ENCODE data around the gene CPED1.
"Not testable (repeated sequence)": the region's sequence is repeated elsewhere in the genome, so short reads cannot be mapped to it uniquely, and the experiment has no call there.

Gene CPED1

DNA sequence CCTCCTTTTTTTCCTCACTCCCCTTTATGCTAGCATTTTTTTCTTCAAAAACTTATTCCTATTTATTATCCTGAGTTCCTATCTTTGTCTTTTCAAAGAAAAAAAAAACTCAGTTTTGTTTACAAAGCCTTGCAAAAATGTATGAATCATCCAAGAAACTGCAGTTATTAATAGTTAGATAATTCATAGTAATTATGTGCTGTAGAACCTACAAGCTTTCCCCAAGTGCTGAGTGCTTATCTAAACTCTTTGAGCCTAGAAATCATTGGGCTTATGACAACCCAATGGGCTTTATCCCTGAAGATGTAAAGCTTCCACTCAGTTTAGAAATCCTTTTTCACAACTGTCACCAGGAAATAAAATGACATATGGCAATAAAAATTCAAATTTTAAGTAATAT lies 194.4 kb downstream of the CPED1 start:
- FAIRE-seq (no peak), DNase-seq (ENCODE audit: insufficient read length, low spot score) (no peak)
- TF ChIP-seq, protein P1, sequence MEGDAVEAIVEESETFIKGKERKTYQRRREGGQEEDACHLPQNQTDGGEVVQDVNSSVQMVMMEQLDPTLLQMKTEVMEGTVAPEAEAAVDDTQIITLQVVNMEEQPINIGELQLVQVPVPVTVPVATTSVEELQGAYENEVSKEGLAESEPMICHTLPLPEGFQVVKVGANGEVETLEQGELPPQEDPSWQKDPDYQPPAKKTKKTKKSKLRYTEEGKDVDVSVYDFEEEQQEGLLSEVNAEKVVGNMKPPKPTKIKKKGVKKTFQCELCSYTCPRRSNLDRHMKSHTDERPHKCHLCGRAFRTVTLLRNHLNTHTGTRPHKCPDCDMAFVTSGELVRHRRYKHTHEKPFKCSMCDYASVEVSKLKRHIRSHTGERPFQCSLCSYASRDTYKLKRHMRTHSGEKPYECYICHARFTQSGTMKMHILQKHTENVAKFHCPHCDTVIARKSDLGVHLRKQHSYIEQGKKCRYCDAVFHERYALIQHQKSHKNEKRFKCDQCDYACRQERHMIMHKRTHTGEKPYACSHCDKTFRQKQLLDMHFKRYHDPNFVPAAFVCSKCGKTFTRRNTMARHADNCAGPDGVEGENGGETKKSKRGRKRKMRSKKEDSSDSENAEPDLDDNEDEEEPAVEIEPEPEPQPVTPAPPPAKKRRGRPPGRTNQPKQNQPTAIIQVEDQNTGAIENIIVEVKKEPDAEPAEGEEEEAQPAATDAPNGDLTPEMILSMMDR (IDR thresholded peaks at IDR 0.05; ENCODE audit: insufficient read depth, missing control alignments): no peak

DNA sequence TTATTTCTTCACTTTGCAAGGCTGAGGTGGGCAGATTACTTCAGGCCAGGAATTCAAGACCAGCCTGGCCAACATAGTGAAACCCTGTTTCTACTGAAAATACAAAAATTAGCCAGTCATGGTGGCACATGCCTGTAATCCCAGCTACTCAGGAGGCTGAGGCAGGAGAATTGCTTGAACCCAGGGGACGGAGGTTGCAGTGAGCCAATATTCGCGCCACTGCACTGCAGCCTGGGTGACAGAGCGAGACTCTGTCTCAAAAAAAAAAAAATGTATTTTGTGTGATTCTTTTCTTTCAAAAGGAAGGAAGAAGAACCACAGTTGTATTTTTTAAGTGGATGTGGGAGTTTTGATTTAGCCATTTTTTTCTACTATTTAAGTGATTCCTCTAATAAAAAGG lies 195.4 kb downstream of the CPED1 start:
- DNase-seq (ENCODE audit: insufficient read length, low spot score); FAIRE-seq: not testable (repeated sequence)

DNA sequence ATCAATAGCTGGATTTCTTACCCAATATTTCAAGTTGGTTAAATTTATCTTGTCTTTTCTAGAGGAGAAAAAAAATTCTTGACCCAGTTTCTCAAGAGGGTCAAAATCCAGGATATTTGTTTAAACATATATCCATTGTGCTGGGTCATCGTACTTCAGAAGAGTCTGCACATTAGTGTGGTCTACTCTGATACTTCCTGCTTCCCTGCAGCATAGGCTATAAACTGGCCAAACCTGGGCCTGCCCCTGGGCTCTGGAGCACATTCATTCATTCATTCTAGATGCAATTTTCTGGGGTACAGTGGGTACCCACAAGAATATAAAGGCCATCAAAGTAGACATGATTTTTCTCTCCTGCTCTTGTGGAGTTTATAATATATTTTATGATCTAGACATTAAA lies 198.2 kb downstream of the CPED1 start:
- TF ChIP-seq, protein P1 (IDR thresholded peaks at IDR 0.05; ENCODE audit: insufficient read depth, missing control alignments): no peak
- no peak for DNase-seq (ENCODE audit: insufficient read length, low spot score)
- no peak for FAIRE-seq

DNA sequence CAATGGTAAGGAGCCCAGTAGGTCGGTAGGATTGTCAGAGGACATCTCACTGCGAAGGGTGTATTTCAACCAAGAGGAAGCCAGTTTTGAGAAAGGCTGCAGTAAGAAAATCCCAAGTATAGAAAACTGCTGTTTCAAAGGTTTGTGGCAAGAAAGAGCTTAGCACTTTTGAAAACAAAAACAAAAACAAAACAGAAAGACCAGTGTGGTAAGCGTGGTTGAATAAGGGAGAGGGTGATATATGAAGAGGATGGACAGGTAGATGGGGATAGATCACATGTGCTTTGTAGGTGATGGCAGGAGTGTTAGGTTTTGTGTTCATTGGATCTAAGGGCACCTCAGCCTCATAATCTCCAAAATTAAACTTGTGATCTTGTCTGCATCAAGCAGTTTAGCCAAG lies 198.7 kb downstream of the CPED1 start:
- FAIRE-seq: no peak
- TF ChIP-seq, protein P1 (IDR thresholded peaks at IDR 0.05; ENCODE audit: insufficient read depth, missing control alignments): no peak
- no peak for DNase-seq (ENCODE audit: insufficient read length, low spot score)

DNA sequence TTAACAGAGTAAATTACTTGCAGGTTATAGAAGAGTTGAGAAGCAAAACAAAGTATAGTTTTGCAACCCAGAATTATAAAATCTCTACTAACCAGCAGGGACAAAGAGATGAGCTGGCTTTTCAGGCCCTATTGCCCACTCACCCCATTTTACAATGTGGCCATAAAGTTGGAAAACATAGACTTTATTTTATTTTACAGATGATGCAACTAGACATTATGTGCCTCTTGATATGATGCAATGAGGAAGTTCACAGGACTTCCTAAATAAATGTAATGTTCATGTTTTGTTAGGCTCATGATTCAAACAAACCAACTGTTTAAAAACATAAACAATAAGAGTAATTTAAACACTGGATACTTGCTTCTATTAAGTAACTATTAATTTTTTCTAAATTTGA lies 199.2 kb downstream of the CPED1 start:
- DNase-seq (ENCODE audit: insufficient read length, low spot score) (no peak), FAIRE-seq (no peak)
- TF ChIP-seq, protein P1 (IDR thresholded peaks at IDR 0.05; ENCODE audit: insufficient read depth, missing control alignments): no peak

DNA sequence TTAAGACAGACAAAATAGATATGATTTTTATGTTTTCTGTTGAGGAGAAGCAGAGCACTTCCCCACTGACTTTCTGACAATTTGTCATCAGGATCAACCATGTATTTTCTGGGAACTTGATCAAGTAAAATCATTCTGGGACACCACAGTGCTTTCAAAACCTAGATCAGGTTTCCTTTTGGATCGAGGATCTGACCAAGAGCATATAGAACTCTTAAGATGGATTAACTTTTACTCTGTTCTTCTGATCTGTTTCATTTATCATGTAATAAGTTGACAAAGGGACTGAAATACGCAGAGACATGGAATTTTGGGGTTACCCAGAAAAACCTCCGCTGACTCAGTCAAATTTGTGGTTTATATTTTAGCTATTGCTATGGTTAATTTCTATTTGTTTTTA lies 204.3 kb downstream of the CPED1 start:
- TF ChIP-seq, protein P1 (IDR thresholded peaks at IDR 0.05; ENCODE audit: insufficient read depth, missing control alignments): no peak
- no peak for DNase-seq (ENCODE audit: insufficient read length, low spot score)
- FAIRE-seq: no peak

DNA sequence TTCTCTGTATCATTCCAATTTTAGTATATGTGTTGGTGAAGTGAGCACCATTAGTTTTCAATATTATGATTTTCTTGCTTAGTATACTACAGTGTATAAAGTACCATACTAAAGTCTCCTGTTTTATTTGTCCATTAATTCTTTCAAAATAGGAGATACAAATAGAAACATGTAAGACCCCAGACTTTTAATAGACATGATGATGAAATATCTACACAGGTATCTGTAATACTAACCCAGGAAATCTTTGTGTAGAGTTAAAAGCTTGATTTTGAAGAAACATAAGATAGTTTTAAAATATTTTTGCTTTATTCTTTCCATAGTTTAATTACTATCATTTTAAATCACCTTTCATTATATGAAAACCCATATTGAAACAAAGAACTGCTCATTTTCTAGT lies 206.5 kb downstream of the CPED1 start:
- FAIRE-seq: no peak
- no peak for DNase-seq (ENCODE audit: insufficient read length, low spot score)
- TF ChIP-seq, protein P1 (IDR thresholded peaks at IDR 0.05; ENCODE audit: insufficient read depth, missing control alignments): no peak

DNA sequence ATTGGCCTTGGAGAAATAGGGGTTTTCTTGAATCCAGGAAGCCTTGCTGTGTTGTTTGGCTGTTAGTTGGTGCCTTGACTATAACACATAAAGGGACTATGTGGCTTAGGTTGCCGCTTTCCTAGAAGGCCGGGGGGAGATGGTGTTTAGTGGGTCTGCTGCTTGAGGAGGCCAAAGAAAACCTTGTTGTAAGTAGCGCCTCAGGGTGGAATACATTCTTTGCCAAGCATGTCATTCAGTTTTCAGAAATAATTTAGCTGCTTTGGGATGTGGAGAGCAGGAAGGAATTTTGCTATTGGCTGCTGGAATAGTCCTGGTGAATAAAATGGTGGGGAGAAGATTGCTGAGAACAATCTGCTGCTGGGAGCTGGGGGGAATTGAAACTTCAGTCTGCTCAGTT lies 207.4 kb downstream of the CPED1 start:
- DNase-seq (ENCODE audit: insufficient read length, low spot score): no peak
- TF ChIP-seq, protein P1 (IDR thresholded peaks at IDR 0.05; ENCODE audit: insufficient read depth, missing control alignments): no peak

More for the DNA sequence above, 207.4 kb downstream of the CPED1 start:
- FAIRE-seq: no peak
